ENCODE measurements around the gene PLA2G4E. TPM values are rescaled to one million over a fixed set of nuclear protein-coding genes. Genes with fewer than 3 reads are reported as not detected.

PLA2G4E gene
- total and polyA plus RNA-seq, 2 experiments from 2014 or later, result 0.06 TPM; not detected in 1

GRCh38 chr15:42050484-42051255, 29.8 kb upstream of the PLA2G4E start:
- TF ChIP-seq CTCF (IDR thresholded peaks at IDR 0.05; ENCODE audit: low read depth, low read length), result no peak
- Histone ChIP-seq H3K27ac (peak overlapping the region; percentile 90), H3K4me3 (no peak overlapping the region), H3K9me3 (ENCODE audit: low read depth) (no peaks in the 10 kb centered on the region), H3K27me3 (no peaks in the 10 kb centered on the region), H3K36me3 (no peaks in the 10 kb centered on the region), H3K4me1 (ENCODE audit: low read depth) (peaks cover 23% of the 10 kb centered on the region)
- DNase-seq (ENCODE audit: low read depth in 1 of 2, low spot score in 1 of 2), result peak in 1 of 2 donors; percentile 50

- Histone ChIP-seq H3K4me3 (no peak overlapping the region), H3K36me3 (no peaks in the 10 kb centered on the region), H3K27me3 (no peaks in the 10 kb centered on the region), H3K27ac (no peak overlapping the region), H3K4me1 (ENCODE audit: low read depth) (peaks cover 23% of the 10 kb centered on the region), H3K9me3 (ENCODE audit: low read depth) (no peaks in the 10 kb centered on the region)
- DNase-seq (ENCODE audit: low read depth in 1 of 2, low spot score in 1 of 2), result no peak
- TF ChIP-seq CTCF (IDR thresholded peaks at IDR 0.05; ENCODE audit: low read depth, low read length), result no peak
These were observed 28.0 kb upstream of the PLA2G4E start for GRCh38 chr15:42048821-42049200.

GRCh38 chr15:42048080-42048820, 27.4 kb upstream of the PLA2G4E start:
- Histone ChIP-seq H3K4me3 (no peak overlapping the region), H3K4me1 (ENCODE audit: low read depth) (peaks cover 23% of the 10 kb centered on the region), H3K9me3 (ENCODE audit: low read depth) (no peaks in the 10 kb centered on the region), H3K36me3 (no peaks in the 10 kb centered on the region), H3K27me3 (no peaks in the 10 kb centered on the region), H3K27ac (no peak overlapping the region)
- no peak for TF ChIP-seq CTCF (IDR thresholded peaks at IDR 0.05; ENCODE audit: low read depth, low read length)
- no peak for DNase-seq (ENCODE audit: low read depth in 1 of 2, low spot score in 1 of 2)

- TF ChIP-seq CTCF (IDR thresholded peaks at IDR 0.05; ENCODE audit: low read depth, low read length), result no peak
- no peaks in the 10 kb centered on the region for H3K27me3 ChIP-seq
- no peak overlapping the region for H3K27ac ChIP-seq
- no peak overlapping the region for H3K4me3 ChIP-seq
- no peaks in the 10 kb centered on the region for H3K36me3 ChIP-seq
- H3K4me1 ChIP-seq (ENCODE audit: low read depth), result peaks cover 17% of the 10 kb centered on the region
- DNase-seq (ENCODE audit: low read depth in 1 of 2, low spot score in 1 of 2), result no peak
- H3K9me3 ChIP-seq (ENCODE audit: low read depth), result no peaks in the 10 kb centered on the region
These were observed 25.8 kb upstream of the PLA2G4E start for GRCh38 chr15:42046597-42046996.

GRCh38 chr15:42045211-42045615, 24.4 kb upstream of the PLA2G4E start:
- Histone ChIP-seq H3K27me3 (no peaks in the 10 kb centered on the region), H3K27ac (no peak overlapping the region), H3K4me3 (no peak overlapping the region), H3K4me1 (ENCODE audit: low read depth) (peaks cover 3% of the 10 kb centered on the region), H3K9me3 (ENCODE audit: low read depth) (no peaks in the 10 kb centered on the region), H3K36me3 (no peaks in the 10 kb centered on the region)
- no peak for TF ChIP-seq CTCF (IDR thresholded peaks at IDR 0.05; ENCODE audit: low read depth, low read length)
- no peak for DNase-seq (ENCODE audit: low read depth in 1 of 2, low spot score in 1 of 2)

All from cardiac muscle cell (in vitro differentiated cells and primary cell).